GM12875 (cell line): ENCODE measurements around the gene FAM20B.

Source experiments
- H3K4me3 ChIP-seq: one replicate; pipeline ENCODE4 v1.5.1; 2011; ENCODE audit warnings: low read depth, low read length, control low read depth
- CTCF ChIP-seq: IDR thresholded peaks from 2 replicates; pipeline ENCODE4 v1.5.1; 2011; ENCODE audit warnings: low read depth, mild to moderate bottlenecking, control low read depth, inconsistent platforms, low read length, moderate library complexity, borderline replicate concordance; ENCODE audit not compliant: insufficient read depth

FAM20B gene

DNA sequence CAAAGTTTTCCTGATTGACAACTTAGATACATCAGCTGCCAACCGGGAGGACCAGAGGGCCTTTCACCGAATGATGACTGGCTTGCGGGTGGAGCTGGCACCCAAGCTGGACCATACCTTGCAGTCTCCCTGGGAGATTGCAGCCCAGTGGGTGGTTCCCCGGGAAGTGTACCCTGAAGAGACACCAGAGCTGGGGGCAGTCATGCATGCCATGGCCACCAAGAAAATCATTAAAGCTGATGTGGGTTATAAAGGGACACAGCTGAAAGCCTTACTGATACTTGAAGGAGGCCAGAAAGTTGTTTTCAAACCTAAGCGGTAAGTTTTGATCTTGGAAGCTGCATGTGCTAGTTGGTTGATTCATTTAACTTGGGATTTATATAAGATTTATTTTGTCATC, 18.2 kb downstream of the FAM20B start:
- no peak overlapping the region for H3K4me3 ChIP-seq
- no peak for TF ChIP-seq CTCF

DNA sequence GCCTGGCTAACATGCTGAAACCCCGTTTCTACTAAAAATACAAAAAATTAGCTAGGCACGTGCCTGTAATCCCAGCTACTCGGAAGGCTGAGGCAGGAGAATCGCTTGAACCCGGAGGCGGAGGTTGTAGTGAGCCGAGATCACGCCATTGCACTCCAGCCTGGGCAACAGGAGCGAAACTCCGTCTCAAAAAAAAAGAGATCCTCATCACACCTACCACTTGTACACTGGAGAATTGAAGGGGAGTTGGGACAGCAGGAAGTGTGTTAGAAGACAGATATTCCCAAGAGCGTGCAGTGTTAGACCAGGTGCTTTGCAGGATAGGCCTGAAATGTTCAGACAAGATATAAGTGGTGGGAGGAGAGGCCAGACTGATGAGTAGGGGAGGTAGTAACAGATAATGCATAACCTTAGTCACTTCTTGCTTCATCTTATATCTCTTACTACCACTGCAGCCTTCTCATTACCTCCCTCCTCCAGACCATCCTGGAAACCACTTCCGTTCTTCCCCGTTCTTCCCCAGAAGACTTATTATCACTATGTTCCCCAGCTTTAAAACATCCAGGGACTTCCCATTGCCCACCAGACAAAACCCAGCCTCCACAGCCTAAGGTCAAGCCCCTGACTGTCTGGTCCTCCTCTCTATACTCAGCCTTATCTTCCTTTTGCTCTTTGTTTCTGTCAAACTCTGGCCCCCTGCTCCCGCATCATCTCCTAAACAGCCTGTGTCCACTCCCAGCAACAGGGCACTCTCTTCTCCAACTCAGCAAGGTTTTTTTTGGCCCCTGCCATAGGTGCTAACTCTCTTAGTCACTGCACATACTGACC, 21.3 kb downstream of the FAM20B start:
- TF ChIP-seq CTCF: no peak
- no peak overlapping the region for H3K4me3 ChIP-seq

GRCh38 chr1:179047636-179047997, 21.9 kb downstream of the FAM20B start:
- no peak overlapping the region for H3K4me3 ChIP-seq
- TF ChIP-seq CTCF: no peak

DNA sequence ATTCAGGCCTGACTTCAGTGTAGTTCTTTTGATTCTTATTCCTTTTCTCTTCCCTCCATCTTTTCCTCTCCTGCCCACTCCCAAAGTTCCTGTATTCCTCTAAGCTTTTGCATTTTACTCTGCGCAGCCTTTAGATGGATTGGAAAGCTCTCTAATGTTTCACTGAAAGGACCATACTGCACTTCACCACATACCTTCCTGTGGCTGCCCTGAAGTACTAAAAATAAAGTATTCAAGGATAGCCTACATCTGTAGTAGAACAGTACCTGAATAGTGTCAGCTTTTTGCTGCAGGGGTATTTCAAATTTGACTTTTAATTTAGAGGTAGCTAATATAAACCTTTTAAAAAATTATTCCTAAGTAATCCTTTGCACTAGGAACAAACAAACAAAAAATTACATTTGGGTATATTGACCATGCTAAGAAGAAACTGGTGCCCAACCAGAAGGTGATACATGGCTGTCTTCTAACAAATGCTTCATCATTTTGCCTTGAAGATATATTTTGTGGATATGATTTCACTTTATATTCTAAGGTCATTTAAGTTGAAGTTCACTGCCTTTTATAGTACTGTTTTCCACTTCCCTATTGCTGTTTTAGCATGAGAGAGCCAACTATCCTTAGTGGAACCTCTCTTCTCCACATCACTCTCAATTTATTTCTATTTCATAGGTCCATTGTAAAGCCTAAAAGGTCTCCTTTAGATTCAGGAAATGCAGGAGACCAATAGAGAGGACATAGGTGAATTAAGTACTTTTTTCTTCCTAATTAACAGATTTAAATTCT, 22.8 kb downstream of the FAM20B start:
- no peak for TF ChIP-seq CTCF
- no peak overlapping the region for H3K4me3 ChIP-seq

DNA sequence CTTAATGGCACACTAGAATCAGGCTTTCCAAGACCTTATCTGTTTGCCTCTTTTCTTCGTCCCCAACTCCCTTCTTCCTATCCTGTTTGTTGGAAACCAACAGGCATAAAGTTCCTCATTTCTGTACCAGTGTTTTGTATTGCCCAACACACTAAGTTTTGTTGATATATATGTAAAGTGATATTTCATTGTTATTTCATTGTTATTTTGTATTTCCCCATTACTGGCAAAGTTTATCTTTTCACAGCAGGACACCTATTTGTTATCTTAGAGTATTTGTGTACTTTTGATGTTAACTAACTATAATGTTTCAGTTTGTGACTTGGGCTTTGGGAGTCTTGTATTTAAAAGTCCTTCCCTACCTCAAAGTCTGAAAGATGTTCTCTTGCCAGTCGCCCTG, 27.1 kb downstream of the FAM20B start:
- no peak for TF ChIP-seq CTCF
- no peak overlapping the region for H3K4me3 ChIP-seq

DNA sequence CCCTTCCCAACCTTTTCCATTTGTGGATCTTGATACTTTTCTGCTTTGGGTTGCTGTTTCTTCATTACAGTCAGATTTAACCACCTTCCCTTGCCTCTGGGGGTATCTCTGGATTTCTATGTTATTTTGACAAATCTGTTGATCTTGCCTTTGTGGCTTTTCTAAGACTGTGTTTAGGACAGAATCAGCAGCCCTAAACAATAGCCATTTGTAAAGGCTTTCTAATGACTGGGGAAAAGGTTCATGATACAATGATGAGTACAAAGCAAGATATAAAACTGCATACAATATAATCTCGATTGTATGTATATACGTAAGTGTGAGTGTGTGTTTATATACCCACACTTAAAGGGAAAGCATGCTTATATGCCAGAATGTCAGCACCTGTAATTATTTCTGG, 27.8 kb downstream of the FAM20B start:
- TF ChIP-seq CTCF: no peak
- no peak overlapping the region for H3K4me3 ChIP-seq

- no peak overlapping the region for H3K4me3 ChIP-seq
- no peak for TF ChIP-seq CTCF
These were observed 30.2 kb downstream of the FAM20B start for GRCh38 chr1:179055937-179056336.
